Cardiac muscle cell (in vitro differentiated cells and primary cell): ENCODE results near the gene TXNDC11. TPM values are rescaled to one million over a fixed set of nuclear protein-coding genes. Genes with fewer than 3 reads are reported as not detected.

Experiments used
- DNase-seq, 2 donors: peaks; one replicate each; pipeline versions ENCODE4 v3.0.0 to v3.0.0-alpha.2; 2010 to 2017; ENCODE audit warnings: low read depth in 1 of 2, low spot score in 1 of 2
- H3K27ac ChIP-seq: fragments of 200-600 bp; sonication (generic); 2 replicates; pipeline ENCODE4 v1.5.1; 2016
- H3K27me3 ChIP-seq: fragments of 200-600 bp; sonication (generic); 2 replicates; pipeline ENCODE4 v1.6.0; 2016; ENCODE audit warnings: control low read depth
- H3K36me3 ChIP-seq: fragments of 200-600 bp; sonication (generic); 2 replicates; pipeline ENCODE4 v1.5.1; 2016; ENCODE audit warnings: control low read depth
- H3K4me1 ChIP-seq: fragments of 200-600 bp; sonication (generic); 2 replicates; pipeline ENCODE4 v1.8.1; 2017; ENCODE audit warnings: low read depth, mild to moderate bottlenecking, mixed run types
- H3K4me3 ChIP-seq: fragments of 200-600 bp; sonication (generic); 2 replicates; pipeline ENCODE4 v1.5.1; 2016; ENCODE audit warnings: mild to moderate bottlenecking
- H3K9me3 ChIP-seq: fragments of 200-600 bp; sonication (generic); 2 replicates; pipeline ENCODE4 v1.5.1; 2017; ENCODE audit warnings: low read depth, mild to moderate bottlenecking, control low read depth
- polyA plus RNA-seq: library from polyadenylated mRNA; unstranded; fragments of >200 nt; fragmentation: Nextera tagmentation; extraction: Ambion mirVana; gene quantifications from 2 replicates; pipeline ENCODE4 v1.2.1, GENCODE V29; 2016
- total RNA-seq: library from RNA; depleted of rRNA; stranded (reverse); fragments of >200 nt; gene quantifications from 2 replicates; pipeline ENCODE4 v1.2.3, GENCODE V29; 2016
- TF ChIP-seq, protein P1 (sequence below): IDR thresholded peaks from 2 replicates; pipeline ENCODE4 v1.5.1; 2012; ENCODE audit warnings: low read depth, mild to moderate bottlenecking, low read length

Gene TXNDC11
- total and polyA plus RNA-seq, 2 experiments from 2014 or later: 26.6 to 43.0 TPM

DNA sequence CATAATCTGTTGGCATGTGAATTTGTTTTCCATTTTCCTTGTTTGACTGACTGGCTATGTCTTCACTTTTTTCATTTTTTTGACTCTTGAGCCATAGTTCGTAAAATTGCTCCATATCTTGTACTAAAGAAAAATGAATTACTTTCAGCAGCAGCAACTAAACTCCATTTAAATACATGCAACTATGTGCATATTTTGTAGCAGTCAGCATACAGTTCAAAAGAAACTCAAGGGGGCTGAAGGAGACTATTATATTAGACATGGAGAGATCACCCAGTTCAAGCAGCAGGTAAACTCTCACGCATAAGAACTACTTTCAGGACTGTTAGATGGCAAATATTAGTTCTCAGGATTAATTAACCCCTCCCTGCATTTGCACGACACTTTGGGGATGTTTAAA lies 13.6 kb upstream of the TXNDC11 start:
- Histone ChIP-seq H3K4me1 (no peaks in the 10 kb centered on the region), H3K27me3 (no peaks in the 10 kb centered on the region), H3K36me3 (peaks cover 78% of the 10 kb centered on the region), H3K9me3 (no peaks in the 10 kb centered on the region), H3K4me3 (no peak overlapping the region), H3K27ac (no peak overlapping the region)
- TF ChIP-seq, protein P1, sequence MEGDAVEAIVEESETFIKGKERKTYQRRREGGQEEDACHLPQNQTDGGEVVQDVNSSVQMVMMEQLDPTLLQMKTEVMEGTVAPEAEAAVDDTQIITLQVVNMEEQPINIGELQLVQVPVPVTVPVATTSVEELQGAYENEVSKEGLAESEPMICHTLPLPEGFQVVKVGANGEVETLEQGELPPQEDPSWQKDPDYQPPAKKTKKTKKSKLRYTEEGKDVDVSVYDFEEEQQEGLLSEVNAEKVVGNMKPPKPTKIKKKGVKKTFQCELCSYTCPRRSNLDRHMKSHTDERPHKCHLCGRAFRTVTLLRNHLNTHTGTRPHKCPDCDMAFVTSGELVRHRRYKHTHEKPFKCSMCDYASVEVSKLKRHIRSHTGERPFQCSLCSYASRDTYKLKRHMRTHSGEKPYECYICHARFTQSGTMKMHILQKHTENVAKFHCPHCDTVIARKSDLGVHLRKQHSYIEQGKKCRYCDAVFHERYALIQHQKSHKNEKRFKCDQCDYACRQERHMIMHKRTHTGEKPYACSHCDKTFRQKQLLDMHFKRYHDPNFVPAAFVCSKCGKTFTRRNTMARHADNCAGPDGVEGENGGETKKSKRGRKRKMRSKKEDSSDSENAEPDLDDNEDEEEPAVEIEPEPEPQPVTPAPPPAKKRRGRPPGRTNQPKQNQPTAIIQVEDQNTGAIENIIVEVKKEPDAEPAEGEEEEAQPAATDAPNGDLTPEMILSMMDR: no peak
- no peak for DNase-seq

DNA sequence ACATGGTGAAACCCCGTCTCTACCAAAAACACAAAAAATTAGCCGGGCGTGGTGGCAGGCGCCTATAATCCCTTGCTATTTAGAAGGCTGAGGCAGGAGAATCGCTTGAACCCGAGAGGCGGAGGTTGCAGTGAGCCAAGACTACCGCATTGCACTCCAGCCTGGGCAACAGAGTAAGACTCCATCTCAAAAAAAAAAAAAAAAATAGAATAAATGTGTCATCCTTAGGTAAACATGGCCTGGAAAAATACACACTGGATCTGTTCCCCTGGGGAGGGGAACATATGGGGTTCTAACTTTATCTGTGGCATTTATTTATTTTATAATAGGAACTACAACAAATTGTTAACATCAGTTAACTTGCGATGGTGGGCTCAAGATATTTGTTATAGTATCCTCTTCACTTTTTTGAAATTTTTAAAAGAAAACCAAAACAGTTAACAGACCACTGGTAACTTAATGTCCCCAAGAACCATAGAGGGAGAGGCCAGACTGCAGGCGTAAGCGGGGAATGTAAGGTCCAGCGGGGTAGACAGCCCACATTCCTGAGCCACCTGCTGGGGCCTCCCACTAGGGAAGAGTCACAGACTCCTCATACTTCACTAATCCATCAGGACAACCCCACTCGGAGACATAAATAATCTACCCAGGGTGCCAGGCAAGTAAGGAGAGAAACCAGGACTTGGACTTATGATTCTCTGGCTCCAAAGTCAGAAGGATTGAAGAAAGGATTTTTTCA lies 12.5 kb upstream of the TXNDC11 start:
- peaks cover 78% of the 10 kb centered on the region for H3K36me3 ChIP-seq
- H3K27me3 ChIP-seq: no peaks in the 10 kb centered on the region
- H3K9me3 ChIP-seq: no peaks in the 10 kb centered on the region
- H3K27ac ChIP-seq: no peak overlapping the region
- H3K4me3 ChIP-seq: no peak overlapping the region
- DNase-seq: no peak
- no peaks in the 10 kb centered on the region for H3K4me1 ChIP-seq
- TF ChIP-seq, protein P1: no peak

DNA sequence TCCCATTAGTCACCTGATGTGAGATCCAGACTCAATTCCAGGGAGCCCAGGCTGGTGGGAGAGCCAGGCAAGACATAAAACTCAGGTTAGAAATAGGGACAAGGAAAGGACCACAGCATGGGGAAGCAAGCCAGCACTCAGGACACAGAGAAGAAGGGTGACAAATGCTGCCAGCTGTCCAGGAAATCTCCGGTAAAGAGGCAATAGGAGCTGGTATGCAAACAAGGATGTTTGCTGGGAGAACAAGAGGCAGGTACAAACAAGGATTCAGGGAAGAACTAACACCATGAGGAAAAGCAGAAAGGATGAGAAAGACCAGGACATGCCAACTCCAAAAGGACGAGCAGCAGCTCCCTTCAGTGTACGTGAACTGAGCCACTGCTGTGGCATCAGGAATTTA lies 10.2 kb upstream of the TXNDC11 start:
- no peaks in the 10 kb centered on the region for H3K9me3 ChIP-seq
- H3K4me3 ChIP-seq: no peak overlapping the region
- no peaks in the 10 kb centered on the region for H3K4me1 ChIP-seq
- no peaks in the 10 kb centered on the region for H3K27me3 ChIP-seq
- TF ChIP-seq, protein P1: no peak
- no peak for DNase-seq
- H3K36me3 ChIP-seq: peaks cover 71% of the 10 kb centered on the region
- H3K27ac ChIP-seq: no peak overlapping the region

DNA sequence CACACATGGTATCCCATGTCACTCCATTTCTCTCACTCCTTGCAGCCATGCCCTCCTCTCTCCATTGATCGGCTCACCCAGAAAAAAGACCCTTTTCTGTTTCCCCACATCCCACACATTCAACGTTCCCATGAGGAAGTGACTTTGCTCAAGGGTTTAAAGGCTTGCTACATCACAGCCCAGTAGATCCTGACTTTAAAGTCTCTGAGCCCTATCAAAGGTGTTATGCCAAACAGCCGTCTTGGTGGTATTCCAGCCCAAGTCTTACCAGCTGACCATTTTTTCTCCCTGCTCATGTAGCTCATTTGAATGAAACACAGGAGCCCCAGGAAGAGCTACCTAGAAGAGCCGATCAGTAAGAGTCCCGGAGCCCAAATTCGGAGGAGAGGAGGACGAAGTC lies 7.4 kb upstream of the TXNDC11 start:
- peaks cover 48% of the 10 kb centered on the region for H3K36me3 ChIP-seq
- TF ChIP-seq, protein P1: no peak
- H3K27me3 ChIP-seq: no peaks in the 10 kb centered on the region
- no peaks in the 10 kb centered on the region for H3K4me1 ChIP-seq
- DNase-seq: no peak
- H3K4me3 ChIP-seq: no peak overlapping the region
- no peaks in the 10 kb centered on the region for H3K9me3 ChIP-seq
- H3K27ac ChIP-seq: peak overlapping the region; percentile 34

DNA sequence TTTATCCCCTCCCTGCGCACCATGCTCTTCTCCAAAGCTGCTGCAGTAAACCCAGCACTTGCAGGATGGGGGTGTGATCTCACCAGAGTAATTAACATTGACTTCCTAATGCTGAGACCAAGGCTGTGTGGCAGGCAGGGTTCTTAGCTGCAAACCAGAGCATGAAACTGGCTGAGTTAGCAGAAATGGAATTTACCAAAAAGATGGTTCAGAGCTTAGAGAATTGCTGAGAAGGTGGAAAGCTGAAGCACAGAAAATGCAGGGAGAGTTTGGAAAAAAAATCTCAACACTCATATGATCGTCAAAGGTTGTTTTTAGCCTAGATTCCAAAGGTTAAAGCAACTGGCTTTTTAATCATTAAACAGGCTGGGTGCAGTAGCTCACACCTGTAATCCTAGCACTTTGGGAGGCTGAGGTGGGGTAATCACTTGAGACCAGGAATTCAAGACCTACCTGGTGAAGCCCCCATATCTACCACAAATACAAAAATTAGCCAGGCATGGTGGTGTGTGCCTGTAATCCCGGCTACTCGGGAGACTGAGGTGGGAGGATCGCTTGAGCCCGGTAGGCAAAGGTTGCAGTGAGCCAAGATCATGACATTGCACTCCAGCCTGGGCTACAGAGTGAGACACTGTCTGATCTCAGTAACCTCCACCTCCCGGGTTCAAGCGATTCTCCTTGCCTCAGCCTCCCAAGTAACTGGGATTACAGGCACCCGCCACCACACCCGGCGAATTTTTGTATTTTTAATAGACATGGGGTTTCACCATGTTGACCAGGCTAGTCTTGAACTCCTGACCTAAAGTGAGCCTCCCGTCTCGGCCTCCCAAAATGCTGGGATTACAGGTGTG lies 6.0 kb upstream of the TXNDC11 start:
- Histone ChIP-seq H3K36me3 (peaks cover 42% of the 10 kb centered on the region), H3K27me3 (no peaks in the 10 kb centered on the region), H3K9me3 (no peaks in the 10 kb centered on the region), H3K4me3 (no peak overlapping the region), H3K27ac (peak overlapping the region; percentile 62), H3K4me1 (no peaks in the 10 kb centered on the region)
- DNase-seq: no peak
- TF ChIP-seq, protein P1: no peak
